Fibroblast of lung (primary cell): ENCODE measurements around the gene PRDM16.

ENCODE experiments used
- EZH2 ChIP-seq: IDR thresholded peaks from 2 replicates; pipeline ENCODE4 v1.5.1; 2012; ENCODE audit warnings: low read length, control low read depth, mild to moderate bottlenecking; ENCODE audit errors: missing control alignments
- TF ChIP-seq, protein P1 (sequence below), 2 donors: IDR thresholded peaks in 1 of 2; conservative IDR thresholded peaks in 1 of 2; 1 replicate in 1 of 2; 2 replicates in 1 of 2; pipeline ENCODE4 v1.5.1; 2011 to 2012; ENCODE audit warnings: low read length in 2 of 2, control low read depth in 1 of 2, inconsistent platforms in 1 of 2, low read depth in 1 of 2, mild to moderate bottlenecking in 1 of 2

DNA sequence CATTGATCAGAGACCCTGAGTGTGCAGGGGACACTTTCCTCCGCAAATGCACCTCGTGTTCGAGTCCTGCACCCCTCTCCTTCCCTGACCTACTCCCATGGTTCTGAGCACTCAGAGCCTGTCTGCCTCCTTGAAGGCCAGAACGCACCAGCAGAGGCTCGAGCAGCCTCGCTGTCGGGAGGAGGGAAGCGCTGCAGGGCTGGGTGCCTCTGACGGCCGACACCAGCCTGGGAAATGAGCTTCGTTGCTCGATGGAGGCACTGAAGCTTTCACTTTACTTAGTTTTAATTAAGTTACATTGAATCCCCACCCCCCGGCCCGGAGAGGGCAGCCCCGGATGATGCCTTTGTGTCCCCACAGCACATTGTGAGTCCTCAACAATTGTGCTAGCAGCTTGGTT, 229.2 kb downstream of the PRDM16 start:
- TF ChIP-seq, protein P1, sequence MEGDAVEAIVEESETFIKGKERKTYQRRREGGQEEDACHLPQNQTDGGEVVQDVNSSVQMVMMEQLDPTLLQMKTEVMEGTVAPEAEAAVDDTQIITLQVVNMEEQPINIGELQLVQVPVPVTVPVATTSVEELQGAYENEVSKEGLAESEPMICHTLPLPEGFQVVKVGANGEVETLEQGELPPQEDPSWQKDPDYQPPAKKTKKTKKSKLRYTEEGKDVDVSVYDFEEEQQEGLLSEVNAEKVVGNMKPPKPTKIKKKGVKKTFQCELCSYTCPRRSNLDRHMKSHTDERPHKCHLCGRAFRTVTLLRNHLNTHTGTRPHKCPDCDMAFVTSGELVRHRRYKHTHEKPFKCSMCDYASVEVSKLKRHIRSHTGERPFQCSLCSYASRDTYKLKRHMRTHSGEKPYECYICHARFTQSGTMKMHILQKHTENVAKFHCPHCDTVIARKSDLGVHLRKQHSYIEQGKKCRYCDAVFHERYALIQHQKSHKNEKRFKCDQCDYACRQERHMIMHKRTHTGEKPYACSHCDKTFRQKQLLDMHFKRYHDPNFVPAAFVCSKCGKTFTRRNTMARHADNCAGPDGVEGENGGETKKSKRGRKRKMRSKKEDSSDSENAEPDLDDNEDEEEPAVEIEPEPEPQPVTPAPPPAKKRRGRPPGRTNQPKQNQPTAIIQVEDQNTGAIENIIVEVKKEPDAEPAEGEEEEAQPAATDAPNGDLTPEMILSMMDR (conservative IDR thresholded peaks at IDR 0.05 in 1 of 2, IDR thresholded peaks at IDR 0.05 in 1 of 2; ENCODE audit: low read depth in 1 of 2, low read length in 2 of 2), result no peak
- TF ChIP-seq EZH2, result no peak
